COLO668 (cell line): ENCODE results near the gene GNAQ.

ENCODE experiments used
- DNase-seq: peaks from one replicate; lab custom pipeline; 2025; ENCODE audit not compliant: unreplicated experiment; lab: John Stamatoyannopoulos, UW

GNAQ gene

DNA sequence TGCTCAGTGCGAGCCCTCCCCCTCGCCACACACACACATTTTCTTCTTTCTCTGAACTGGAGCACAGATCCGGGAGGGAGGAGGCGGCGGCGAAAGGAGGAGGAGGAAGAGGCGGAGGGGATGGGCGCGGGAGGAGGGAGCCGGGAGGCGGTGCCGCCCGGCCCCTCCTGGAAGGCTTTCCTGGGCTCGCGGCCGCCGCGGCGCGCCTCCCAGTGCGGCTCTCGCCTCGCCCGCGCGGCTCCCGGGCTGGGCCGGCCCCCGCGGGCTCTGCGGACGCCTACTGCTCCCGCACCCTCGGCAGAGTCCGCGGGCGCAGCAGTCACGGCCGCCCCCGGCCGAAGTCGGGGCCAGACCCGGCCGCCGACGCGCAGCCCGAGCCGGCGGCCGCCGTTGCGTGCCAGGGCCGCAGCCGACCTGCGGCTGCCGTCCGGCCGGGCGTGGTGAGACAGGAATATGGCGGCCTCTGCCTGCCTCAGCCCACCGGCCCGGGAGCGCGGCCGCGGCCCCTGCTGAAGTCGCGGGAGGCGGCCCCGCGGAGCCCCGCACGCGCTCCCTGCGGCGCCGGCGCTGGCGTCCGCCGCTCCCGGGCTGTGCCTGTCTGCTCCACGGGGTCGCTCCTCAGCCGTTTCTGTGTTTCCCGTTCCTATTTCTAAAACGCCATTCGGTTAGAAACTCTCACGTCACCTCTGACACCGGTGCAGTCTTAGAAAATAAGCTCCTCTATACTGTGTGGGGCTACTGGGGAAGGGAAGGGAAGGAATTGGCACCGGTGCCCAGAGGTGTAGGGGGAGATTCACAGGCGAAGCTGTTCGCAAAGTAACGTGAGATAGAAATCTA, 500 bp upstream of the GNAQ start:
- peak; percentile 90 for DNase-seq

DNA sequence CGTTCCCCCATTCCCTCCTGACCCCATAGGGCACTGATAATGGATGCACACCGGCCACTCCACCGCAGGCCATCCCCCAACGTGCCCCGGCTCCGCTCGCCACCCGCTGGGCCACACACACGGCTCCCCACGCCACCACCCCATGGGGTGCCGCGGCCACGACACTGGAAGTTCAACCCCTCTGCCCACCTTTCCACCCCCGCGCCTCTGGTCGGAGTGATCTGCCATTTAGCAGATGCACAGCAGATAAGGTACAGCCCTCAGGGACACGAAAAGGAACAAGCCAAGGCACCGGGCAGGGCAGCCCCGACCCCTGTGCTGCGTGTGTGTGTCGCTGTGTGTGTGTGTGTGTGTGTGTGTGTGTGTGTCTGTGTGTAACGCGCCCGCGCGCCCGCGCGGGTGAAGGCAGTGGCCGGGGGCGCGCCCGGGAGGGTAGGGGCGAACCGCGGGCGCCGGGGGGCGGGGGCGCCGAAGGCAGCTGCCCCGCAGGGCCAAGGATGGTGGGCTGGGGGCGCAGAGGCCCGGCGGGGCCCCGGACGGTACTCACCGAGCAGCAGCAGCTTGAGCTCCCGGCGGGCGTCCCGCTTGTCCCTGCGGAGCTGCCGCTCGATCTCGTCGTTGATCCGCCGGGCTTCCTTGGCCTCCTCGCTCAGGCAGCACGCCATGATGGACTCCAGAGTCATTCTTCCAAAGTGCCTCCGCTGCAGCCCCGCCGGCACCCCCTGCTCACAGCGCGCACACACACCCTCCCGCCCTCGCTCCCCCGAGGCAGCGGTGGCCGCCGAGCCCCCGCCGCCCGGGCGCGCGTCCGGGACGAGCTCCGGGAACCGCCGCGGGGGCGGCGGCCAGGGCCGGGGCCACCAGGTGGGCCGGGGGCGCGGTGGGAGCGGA, 813 bp downstream of the GNAQ start:
- DNase-seq: peak; percentile 80

DNA sequence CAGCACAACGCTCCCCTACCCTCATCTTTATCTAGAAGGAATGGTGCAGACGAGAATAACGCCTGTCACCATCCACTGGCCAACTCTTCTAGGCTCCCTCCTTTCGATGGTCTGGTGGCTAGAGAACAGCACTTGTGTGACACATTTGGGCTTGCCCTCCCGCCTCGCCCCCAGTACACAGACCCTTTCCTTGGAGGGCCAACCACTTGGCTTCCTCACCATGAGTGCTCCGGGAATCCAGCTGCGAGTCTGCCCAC, 1.4 kb downstream of the GNAQ start:
- DNase-seq: no peak

DNA sequence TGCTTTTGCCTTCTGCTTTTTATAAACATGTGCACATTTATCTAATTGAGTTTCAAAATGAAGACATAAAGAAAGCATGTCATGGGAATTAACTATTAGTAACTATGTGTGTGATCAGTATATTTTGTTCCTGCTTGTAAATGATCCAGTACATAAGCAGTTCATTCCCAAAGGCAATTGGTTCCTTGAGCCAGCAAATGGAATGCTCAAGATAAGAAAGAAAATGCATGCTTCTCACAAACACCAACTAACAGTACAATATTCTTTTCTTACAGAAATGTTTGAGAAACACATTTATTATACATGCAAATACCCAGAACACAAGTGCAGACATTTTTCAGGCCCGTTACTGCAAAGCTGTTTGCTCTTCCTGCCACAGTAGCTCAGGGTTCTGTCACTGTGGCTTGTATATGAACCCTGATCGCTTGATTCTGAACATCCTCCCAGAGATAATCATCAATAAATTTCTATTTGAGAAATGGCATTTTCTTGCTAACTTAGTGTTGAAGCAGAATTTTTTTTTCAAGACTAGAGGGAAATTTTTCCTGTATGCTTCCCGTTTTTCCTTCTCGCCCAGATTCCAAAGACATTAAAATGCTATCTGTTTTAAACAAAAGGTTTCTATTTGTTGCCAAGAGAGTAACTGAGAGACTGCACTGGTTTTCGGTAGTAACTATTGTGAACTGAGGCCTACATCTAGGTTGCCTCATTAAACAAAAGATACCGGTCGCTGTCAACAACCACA, 1.9 kb downstream of the GNAQ start:
- DNase-seq: no peak

DNA sequence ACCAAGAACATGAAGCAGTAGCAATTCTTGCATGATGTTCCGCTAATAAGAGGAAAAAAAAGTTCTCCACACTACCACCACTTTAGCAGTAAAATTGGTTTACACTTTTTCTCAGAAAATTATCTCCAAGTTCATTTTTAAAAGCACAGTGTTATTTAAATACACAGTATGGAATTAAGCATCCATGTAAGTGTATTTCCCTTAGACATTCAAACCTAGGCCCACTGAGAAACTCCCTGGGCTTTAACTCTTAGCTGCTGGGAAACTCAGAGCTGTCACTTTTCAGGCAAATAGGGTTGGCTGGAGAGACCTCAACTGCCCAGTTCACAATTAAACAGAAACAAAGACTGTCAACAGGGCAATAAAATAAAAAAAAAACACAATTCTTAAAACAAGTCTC, 2.7 kb downstream of the GNAQ start:
- DNase-seq: no peak

DNA sequence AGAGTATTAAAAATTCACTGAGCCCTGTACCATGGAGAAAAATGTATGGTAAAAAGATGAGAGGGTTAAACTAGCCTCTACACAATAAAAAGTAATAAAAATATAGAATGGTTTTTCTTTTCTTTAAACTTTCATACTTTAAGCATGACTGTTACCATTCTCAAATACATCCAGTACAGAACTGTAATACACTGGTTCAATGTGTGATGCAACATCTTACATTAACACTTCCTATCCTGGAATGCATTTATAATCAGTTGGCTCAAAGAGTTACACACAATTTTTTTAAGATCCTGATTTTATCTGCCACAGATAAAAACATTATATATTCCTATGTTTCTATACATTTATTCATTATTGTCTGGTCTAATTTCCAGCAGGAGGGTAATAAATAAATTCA, 4.7 kb downstream of the GNAQ start:
- DNase-seq: no peak

DNA sequence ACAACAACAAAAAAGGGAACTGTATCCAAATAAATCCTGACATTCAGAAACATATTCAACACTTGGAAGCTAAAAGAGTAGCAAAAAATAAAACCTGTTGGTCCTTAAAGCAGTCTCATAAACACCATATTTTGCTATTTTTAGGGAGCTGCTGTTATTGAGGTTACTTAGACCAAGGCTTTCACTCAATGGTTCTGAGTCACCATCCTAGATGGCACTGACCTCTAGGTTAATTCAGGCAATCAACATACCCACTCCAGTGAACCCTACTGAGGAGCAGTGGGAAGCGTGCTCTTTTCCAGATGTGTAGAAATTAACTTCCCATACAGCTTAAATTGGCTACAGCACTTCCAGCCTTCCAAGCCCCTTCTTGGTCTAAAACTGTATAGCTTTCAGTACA, 5.2 kb downstream of the GNAQ start:
- DNase-seq: no peak

DNA sequence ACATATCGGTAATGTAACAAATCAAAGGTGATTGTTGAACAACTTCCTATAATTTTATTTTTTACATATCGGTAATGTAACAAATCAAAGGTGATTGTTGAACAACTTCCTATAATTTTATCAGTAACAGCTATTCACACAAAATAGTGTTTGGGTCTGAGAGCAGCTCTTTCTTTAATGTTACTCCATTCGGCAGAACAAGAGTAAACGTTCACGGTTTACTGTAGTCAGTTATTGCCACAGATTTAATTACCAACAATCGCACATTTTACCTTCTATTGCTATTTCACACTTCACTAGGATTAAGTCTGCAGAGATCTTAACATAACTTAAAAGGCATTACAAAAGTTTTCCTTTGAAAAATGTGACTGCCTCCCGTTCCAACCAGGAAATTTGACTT, 6.4 kb downstream of the GNAQ start:
- DNase-seq: no peak

DNA sequence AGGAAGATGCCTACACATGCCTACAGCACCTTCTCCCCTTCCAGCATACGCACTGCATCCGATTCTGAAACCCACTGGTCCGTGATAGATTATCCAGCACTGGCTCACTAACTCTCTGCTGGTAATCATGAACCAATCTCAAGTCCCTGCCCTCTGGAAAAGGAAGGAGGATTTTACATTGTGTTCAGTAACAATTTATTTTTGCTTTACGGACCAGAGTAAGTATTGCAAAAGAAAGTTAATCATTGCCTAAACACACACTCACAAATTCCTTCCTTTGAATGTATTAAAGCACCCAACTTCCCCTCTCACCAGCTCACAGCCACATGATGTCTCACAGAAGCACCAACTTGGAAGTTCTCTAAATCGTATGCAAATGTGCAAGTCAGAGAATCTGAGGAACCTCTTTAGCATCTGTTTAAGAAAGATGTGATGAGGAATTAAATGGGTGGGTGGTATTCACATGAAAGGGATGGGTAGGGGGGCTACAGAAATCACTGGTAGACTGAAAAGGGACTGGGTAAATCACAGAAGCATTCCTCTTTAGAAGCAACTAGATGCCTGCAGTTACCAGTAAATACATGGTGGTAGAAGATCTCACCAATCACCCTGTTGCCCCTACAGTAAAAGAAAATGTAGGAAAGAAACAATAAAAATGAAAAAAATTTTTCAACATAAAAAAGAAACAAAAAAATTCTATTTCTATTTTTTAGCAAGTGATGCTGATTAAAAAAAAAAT, 8.4 kb downstream of the GNAQ start:
- DNase-seq: no peak

DNA sequence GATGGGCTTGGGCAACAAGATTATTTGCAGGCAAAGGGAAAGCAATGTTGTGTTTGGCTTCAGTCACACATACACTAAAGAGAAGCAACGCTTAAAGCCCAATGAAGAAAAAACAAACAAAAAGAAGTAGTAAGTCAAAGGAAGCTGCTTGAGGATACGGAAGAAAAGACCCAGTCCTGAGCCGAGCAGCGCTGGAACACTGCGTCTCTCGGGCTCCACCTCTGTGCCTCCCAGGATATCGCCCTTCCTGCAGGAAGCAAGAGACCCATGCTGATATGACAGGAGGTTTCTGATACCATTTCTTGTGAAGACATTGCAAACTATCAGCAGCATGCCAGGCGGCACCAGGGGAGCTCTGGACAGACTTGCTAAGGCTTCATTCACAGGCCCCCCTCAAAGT, 9.9 kb downstream of the GNAQ start:
- no peak for DNase-seq

DNA sequence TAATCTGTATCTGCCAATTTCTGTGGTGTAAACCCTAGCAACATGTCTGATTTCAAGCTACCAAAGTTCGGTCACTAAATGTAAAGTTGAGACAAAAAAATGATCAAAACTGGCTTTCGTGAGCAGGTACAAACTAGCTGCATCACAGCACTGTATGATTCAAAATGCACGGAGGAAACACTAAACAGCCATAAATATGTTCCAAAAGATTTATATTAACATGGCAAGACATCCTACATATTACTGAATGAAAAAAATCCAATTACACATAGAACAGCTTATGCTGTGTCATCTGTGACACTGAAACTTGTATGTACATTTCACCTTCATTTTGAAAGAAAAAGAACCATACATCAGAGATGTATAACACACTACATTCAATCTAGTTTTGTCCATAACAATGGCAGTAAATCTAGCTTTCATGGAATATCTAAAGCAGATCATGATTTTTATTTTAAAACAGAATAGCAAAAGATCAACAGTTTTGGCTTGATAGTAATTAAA, 14.4 kb downstream of the GNAQ start:
- no peak for DNase-seq

DNA sequence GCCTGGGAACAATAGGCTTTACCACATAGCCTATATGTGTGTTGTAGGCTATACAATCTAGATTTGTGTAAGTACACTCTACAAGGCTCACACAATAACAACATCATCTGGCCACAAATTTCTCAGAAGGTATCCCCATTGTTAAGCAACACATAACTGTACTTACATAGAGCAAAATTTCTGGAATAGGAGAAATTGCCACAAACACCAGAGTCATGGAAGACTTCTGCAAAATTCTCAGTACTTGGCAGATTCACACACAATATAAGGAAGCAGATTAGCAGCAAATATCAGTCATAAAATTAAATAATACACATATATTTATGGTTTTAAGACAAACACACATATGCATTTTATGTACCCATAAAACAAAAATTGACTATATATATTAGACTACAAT, 16.4 kb downstream of the GNAQ start:
- DNase-seq: no peak

DNA sequence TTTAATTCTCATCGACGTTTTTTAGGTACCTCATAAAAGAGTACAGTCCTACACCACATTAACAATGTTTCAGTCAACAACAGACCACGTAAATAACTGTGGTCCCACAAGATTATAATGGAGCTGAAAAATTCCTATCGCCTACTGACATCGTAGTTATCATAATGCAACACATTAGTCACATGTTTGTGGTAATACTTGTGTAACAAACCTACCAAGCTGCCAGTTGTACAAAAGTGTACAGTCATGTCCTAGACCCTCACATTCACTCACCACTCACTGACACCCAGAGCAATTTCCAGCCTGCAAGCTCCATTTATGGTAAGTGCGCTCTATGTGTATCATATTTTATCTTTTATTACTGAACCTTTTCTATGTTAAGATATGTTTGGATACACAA, 16.8 kb downstream of the GNAQ start:
- DNase-seq: no peak

DNA sequence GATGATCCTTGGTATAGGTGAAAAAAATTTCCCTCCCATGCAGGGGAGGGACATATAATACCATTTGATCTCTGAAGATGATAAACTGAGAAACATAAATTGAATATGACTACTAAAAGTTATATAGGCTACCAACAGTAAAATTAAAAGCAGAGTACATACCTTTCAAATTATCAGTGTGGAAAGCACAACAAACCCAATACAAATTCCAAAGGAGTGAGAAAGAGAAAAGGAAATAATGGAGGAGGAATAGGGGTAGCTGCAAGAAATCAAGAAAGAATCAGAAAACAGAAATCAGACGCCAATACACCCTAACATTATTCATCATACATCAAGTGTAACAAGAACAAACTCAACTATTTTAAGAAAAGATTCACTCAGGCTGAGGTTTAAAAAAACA, 17.7 kb downstream of the GNAQ start:
- DNase-seq: no peak

DNA sequence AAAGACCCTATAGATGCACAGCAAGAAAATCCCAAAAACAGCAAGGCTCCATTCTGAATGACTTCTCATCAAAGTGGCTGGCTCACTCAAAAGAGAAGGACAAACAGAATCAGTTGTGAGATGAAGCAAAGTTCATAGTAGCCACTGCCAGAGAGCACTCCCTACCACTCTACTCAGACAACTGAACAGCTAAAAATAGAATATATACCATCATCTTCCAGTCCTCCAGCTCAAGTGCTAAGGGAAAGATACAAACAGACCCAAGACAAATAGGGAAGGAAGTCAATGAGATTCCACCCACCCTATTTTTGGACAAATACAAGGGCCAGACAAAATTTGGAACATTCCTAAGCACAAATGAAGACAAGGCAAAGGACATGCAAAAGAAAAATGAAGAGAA, 20.6 kb downstream of the GNAQ start:
- DNase-seq: no peak

DNA sequence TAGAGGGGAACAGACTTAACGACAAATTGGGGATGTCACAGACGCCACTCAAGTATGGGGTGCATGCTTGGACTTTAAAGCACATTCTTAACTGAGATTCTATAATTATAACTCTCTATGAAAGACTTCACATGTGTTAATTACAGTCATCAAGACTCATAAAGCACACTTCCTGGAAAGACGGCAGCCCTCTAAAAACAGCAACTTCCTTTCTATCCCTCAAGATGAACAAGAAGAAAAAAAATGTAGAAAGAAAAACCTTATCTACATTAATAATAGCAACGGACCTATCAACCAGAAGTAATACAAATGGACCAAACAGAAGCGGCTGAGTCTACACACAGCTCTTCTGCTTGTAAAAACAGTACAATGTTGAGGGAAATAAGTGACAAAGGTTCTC, 21.2 kb downstream of the GNAQ start:
- DNase-seq: no peak

DNA sequence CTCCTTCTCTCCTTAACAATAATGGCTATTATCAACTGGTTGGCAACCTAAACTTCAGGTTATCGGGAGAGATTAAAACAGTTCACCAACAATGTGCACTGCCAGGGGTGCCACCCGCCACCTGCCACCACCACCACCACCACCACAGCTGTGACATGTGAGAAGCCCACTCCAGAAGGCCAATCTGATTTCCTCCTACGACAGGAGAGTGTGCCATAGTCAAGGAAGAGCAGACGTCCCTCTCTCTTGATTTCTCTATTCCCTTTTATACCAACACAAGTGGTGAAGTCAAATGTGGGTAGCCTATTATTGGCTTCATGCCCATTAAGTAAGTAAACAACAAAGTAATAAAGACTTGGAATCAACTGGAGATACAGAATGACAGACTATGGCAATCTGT, 22.4 kb downstream of the GNAQ start:
- no peak for DNase-seq

DNA sequence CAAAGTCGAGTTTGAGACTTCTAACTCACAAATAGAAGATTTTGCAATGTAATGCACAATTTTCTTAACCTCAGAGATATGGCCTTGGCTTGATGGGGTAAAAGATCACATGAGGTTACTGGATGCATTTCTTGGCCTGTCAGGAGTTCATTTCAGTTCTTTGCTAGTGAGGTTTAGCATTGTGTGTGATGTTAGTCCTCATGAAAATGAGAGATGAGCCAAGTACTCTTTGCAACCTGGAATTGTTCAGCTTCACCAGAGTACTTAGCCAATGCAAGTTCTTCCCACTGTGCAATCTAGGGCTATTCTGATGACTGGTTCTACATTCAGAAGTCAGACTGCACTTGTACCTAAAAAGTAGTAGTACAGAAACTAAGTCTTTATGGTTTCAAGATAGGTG, 24.9 kb downstream of the GNAQ start:
- DNase-seq: no peak

DNA sequence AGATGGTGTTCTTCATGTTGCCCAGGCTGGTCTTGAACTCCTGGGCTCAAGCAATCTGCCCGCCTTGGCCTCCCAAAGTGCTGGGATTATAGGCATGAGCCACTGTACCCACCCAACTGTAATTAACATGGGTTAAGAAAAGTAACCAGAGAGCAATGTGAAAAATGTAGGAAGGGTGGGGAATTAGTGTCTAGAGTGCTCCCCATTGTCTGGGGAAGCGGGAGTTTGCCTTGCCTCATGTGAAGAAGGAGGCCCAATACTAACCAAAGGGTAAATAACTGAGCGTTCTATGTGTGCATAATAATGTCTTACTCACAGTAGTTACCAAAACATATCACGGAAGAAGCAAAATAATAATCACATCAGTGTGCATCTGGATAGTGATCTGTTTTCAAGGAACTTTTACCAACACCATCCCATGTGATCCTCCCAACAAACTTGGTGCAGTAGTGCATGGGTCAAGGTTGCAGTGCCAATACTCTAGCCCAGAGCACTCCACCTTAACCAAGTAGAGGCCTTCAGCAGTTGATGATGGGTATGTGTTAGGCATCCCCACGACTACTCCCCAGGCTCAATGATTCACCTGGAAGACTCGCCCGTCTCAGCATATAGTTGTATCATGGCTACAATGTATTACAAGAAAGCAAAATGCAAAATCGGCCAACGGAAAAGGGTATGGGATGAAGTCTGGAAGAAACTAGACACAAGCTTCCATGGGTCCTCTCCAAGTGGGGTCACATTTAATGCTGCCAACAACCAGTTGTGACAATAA, 26.2 kb downstream of the GNAQ start:
- no peak for DNase-seq

DNA sequence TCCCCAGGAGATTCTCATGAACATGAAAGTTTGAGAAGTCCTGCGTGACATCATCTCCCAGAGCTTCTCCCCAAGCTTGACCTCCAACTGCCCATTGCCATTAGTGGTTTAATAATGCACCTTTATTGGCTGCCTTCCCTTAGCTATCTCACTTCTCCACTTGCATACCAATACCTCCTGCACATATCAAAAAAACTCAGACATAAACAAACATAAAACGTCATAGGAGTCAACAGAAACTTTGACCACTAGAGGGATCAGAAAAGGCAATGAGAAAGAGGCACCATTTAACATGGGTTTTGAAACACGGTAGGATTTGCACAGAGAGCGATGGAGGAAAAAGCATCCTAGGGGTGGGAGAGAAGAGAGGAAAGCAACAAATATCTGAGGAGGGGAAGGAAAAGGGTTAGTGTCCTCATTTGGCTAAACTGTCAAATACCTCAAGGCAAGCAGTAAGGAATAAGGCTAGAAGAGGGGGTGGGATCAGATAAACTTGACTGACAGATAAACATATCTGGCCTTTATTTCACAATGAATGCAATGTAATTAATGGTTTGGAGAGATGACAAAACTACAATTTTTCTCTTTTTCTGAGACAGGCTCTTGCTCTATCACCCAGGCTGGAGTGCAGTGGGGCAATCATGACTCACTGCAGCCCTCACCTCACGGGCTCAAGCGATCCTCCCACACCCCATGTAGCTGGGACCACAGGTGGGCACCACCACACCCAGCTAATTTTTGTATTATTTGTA, 27.0 kb downstream of the GNAQ start:
- no peak for DNase-seq
